B cell (primary cell): ENCODE results near the gene SRPX2. TPM values are rescaled to one million over a fixed set of nuclear protein-coding genes. Genes with fewer than 3 reads are reported as not detected.
"Not testable (repeated sequence)": the region's sequence is repeated elsewhere in the genome, so short reads cannot be mapped to it uniquely, and the experiment has no call there.

Experiments
- ATAC-seq: fragments of 200-7000 bp; cut with Tn5 transposase; one replicate; pipeline ENCODE4 v1.10.0; 2021; ENCODE audit warnings: low read depth, mild to moderate bottlenecking, moderate number of reproducible peaks, moderate library complexity
- CTCF ChIA-PET: fragments of 350-600 bp; sonication (Branson Sonifier 250); formaldehyde crosslinking; loops from one replicate; lab custom pipeline; 2021; ENCODE audit warnings: antibody characterized with exemption, inconsistent platforms; lab: Charles Lee
- POLR2A ChIA-PET: fragments of 350-600 bp; sonication (Branson Sonifier 250); formaldehyde crosslinking; loops from one replicate; lab custom pipeline; 2021; ENCODE audit warnings: antibody characterized with exemption; lab: Charles Lee
- DNase-seq: peaks from one replicate; pipeline ENCODE4 v3.0.0; 2013
- H2AFZ ChIP-seq: 2 replicates; pipeline ENCODE4 v1.6.1; 2012; ENCODE audit warnings: mild to moderate bottlenecking, low read depth, low read length; ENCODE audit not compliant: insufficient read depth, poor library complexity, severe bottlenecking
- H3K27ac ChIP-seq, 2 donors: 1 replicate in 1 of 2; 2 replicates in 1 of 2; pipeline ENCODE4 v1.5.1; 2012 to 2013; ENCODE audit warnings: low read length in 2 of 2, mild to moderate bottlenecking in 2 of 2, moderate library complexity in 1 of 2
- H3K27me3 ChIP-seq, 4 experiments: fragments of 200-600 bp in 1 of 4; sonication (generic) in 1 of 4; replicated peaks in 1 of 4; 1 replicate in 2 of 4; 2 replicates in 2 of 4; pipeline versions ENCODE4 v1.6.1 to v1.7.0; 2013 to 2016; ENCODE audit warnings: low read length in 3 of 4, mild to moderate bottlenecking in 2 of 4, mixed read lengths in 1 of 4, moderate library complexity in 1 of 4; ENCODE audit not compliant: insufficient read depth in 4 of 4, control insufficient read depth in 3 of 4; ENCODE audit errors: control extremely low read depth in 1 of 4
- H3K36me3 ChIP-seq, 2 experiments: replicated peaks in 1 of 2; 1 replicate in 1 of 2; 2 replicates in 1 of 2; pipeline versions ENCODE4 v1.6.1 to v1.7.1; 2013; ENCODE audit warnings: low read length in 1 of 2; ENCODE audit not compliant: insufficient read depth in 2 of 2, control insufficient read depth in 1 of 2; ENCODE audit errors: control extremely low read depth in 1 of 2, extremely low read depth in 1 of 2
- H3K4me1 ChIP-seq, 2 donors: fragments of 200-600 bp in 1 of 2; sonication (generic) in 1 of 2; 1 replicate in 1 of 2; 2 replicates in 1 of 2; pipeline versions ENCODE4 v1.5.1 to v1.6.1; 2013 to 2017; ENCODE audit warnings: low read length in 2 of 2; ENCODE audit not compliant: control insufficient read depth in 2 of 2, insufficient read depth in 2 of 2
- H3K4me2 ChIP-seq: replicated peaks from 2 replicates; pipeline ENCODE3; 2012; ENCODE audit warnings: mild to moderate bottlenecking, low read depth, low read length; ENCODE audit not compliant: poor library complexity, severe bottlenecking
- H3K4me3 ChIP-seq, 5 experiments: fragments of 200-600 bp in 1 of 5; sonication (generic) in 1 of 5; 1 replicate in 3 of 5; 2 replicates in 2 of 5; pipeline versions ENCODE4 v1.5.1 to v1.7.0; 2011 to 2016; ENCODE audit warnings: low read length in 4 of 5, mild to moderate bottlenecking in 4 of 5, low read depth in 2 of 5, control low read depth in 1 of 5, moderate library complexity in 1 of 5; ENCODE audit not compliant: insufficient read depth in 1 of 5; ENCODE audit errors: control extremely low read depth in 1 of 5, extremely low read depth in 1 of 5
- H3K79me2 ChIP-seq: fragments of 200-600 bp; sonication (generic); one replicate; pipeline ENCODE4 v1.6.0; 2016; ENCODE audit warnings: low read length; ENCODE audit not compliant: control insufficient read depth, insufficient read depth
- H3K9ac ChIP-seq: fragments of 200-600 bp; sonication (generic); 2 replicates; pipeline ENCODE4 v1.6.1; 2017; ENCODE audit warnings: mild to moderate bottlenecking, low read length, moderate library complexity
- H3K9me3 ChIP-seq, 3 donors: one replicate each; pipeline versions ENCODE4 v1.6.1 to v1.7.1; 2013; ENCODE audit warnings: low read length in 2 of 3; ENCODE audit not compliant: control insufficient read depth in 2 of 3, insufficient read depth in 1 of 3; ENCODE audit errors: control extremely low read depth in 1 of 3
- H4K20me1 ChIP-seq: 2 replicates; pipeline ENCODE4 v1.6.0; 2012; ENCODE audit warnings: mild to moderate bottlenecking, low read length; ENCODE audit not compliant: insufficient read depth, control insufficient read depth, poor library complexity, severe bottlenecking
- H3K27ac Mint-ChIP-seq: one replicate; pipeline ENCODE4 v1.8.0; 2021; ENCODE audit warnings: mixed read lengths
- H3K27me3 Mint-ChIP-seq: one replicate; pipeline ENCODE4 v1.8.0; 2021; ENCODE audit warnings: mixed read lengths
- H3K4me1 Mint-ChIP-seq: one replicate; pipeline ENCODE4 v1.8.0; 2021; ENCODE audit warnings: mixed read lengths
- H3K4me3 Mint-ChIP-seq: one replicate; pipeline ENCODE4 v1.8.0; 2021; ENCODE audit warnings: mixed read lengths
- H3K9me3 Mint-ChIP-seq: one replicate; pipeline ENCODE4 v1.8.0; 2022; ENCODE audit warnings: mixed read lengths; ENCODE audit not compliant: insufficient read depth
- CTCF ChIP-seq: fragments of 200-600 bp; IDR thresholded peaks from one replicate; pipeline ENCODE4 v1.8.0; 2022; ENCODE audit warnings: antibody characterized with exemption, mild to moderate bottlenecking
- EZH2 ChIP-seq: IDR thresholded peaks from 2 replicates; pipeline ENCODE4 v1.6.1; 2012; ENCODE audit warnings: borderline replicate concordance, low read depth, mild to moderate bottlenecking, moderate library complexity, low read length; ENCODE audit not compliant: insufficient read depth, poor library complexity, severe bottlenecking
- WGBS: methylation state at CpG from one replicate; pipeline ENCODE4 v1.1.5; 2013; ENCODE audit warnings: missing lambda C conversion rate; ENCODE audit not compliant: insufficient coverage; 5-methylcytosine and 5-hydroxymethylcytosine counted together
- intact Hi-C: fragments of 100-400 bp; cut with micrococcal nuclease; formaldehyde crosslinking; loops from one replicate; pipeline ENCODE4 v1.10.0; 2022
- polyA plus RNA-seq: library from polyadenylated mRNA; depleted of rRNA; stranded (reverse); fragments of >200 nt; gene quantifications from 2 replicates; pipeline ENCODE4 v1.2.3, GENCODE V29; 2012
- total RNA-seq, 2 donors: library from RNA; stranded (reverse); fragments of 120-200 nt in 1 of 2; gene quantifications; 1 replicate in 1 of 2; 2 replicates in 1 of 2; pipeline versions ENCODE4 v1.2.3 to v1.2.4, GENCODE V29; 2013 to 2022

Gene SRPX2
- total and polyA plus RNA-seq, 2 donors (not counting 1 experiment from before 2014, with no cell fraction given), result not detected

- CTCF ChIA-PET, result no interaction called here
- POLR2A ChIA-PET, result no interaction called here
Observed at GRCh38 chrX:100721328-100721727, 77.3 kb downstream of the SRPX2 start.

GRCh38 chrX:100724006-100724405, 80.0 kb downstream of the SRPX2 start:
- H3K79me2 ChIP-seq, CTCF ChIA-PET, H3K4me2 ChIP-seq, H3K27ac Mint-ChIP-seq, H4K20me1 ChIP-seq, H3K4me1 ChIP-seq, H3K27ac ChIP-seq, H3K4me1 Mint-ChIP-seq, H3K4me3 ChIP-seq, H3K9me3 Mint-ChIP-seq, H3K36me3 ChIP-seq, H3K4me3 Mint-ChIP-seq, ATAC-seq, H3K27me3 ChIP-seq, H3K27me3 Mint-ChIP-seq, H3K9me3 ChIP-seq, POLR2A ChIA-PET, H3K9ac ChIP-seq, H2AFZ ChIP-seq, DNase-seq, intact Hi-C loops: not testable (repeated sequence)
- WGBS, result no CpG with 5 or more reads among the region's 30 CpGs

More at GRCh38 chrX:100721328-100721727, 77.3 kb downstream of the SRPX2 start:
- H3K27me3 Mint-ChIP-seq, result peaks cover 4% of the 10 kb centered on the region
- H3K4me1 ChIP-seq, result no peaks in the 10 kb centered on the region
- no peaks in the 10 kb centered on the region for H3K9me3 Mint-ChIP-seq
- intact Hi-C loops, result no loop called here
- no peak overlapping the region for H3K4me3 Mint-ChIP-seq
- ATAC-seq, result no peak
- no peak overlapping the region for H2AFZ ChIP-seq
- no peaks in the 10 kb centered on the region for H3K36me3 ChIP-seq
- H3K4me1 Mint-ChIP-seq, result no peaks in the 10 kb centered on the region
- no peak overlapping the region for H3K4me2 ChIP-seq
- H3K27ac ChIP-seq, result no peak overlapping the region
- TF ChIP-seq CTCF, result no peak
- no peak for TF ChIP-seq EZH2
- no peaks in the 10 kb centered on the region for H4K20me1 ChIP-seq
- H3K4me3 ChIP-seq, result no peak overlapping the region
- H3K79me2 ChIP-seq, result no peaks in the 10 kb centered on the region
- H3K27ac Mint-ChIP-seq, result no peak overlapping the region
- H3K27me3 ChIP-seq, result peaks cover 0 to 3% (median 0%) of the 10 kb centered on the region in 4 experiments
- peaks cover 0 to 3% (median 0%) of the 10 kb centered on the region in 3 donors for H3K9me3 ChIP-seq
- H3K9ac ChIP-seq, result no peak overlapping the region
- no peak for DNase-seq

Other genes with a start within 250 kb of the SRPX2 start
- not detected in 2 replicates for gene PCDH19, start 233.9 kb upstream of the SRPX2 start, total RNA-seq
- not detected in 2 replicates for gene PCDH19, start 233.9 kb upstream of the SRPX2 start, polyA plus RNA-seq
- gene TNMD, start 59.3 kb upstream of the SRPX2 start, total RNA-seq, result not detected in 2 replicates
- gene TNMD, start 59.3 kb upstream of the SRPX2 start, polyA plus RNA-seq, result not detected in 2 replicates
- not detected in 2 replicates for gene TSPAN6, start 7.4 kb upstream of the SRPX2 start, total RNA-seq
- gene TSPAN6, start 7.4 kb upstream of the SRPX2 start, polyA plus RNA-seq, result 0.10 TPM in 2 replicates
- gene SYTL4, start 87.9 kb downstream of the SRPX2 start, total RNA-seq, result not detected in 2 replicates
- 0.13 and 0.16 TPM in 2 replicates for gene SYTL4, start 87.9 kb downstream of the SRPX2 start, polyA plus RNA-seq
- gene CSTF2, start 176.2 kb downstream of the SRPX2 start, total RNA-seq, result 14.6 and 16.4 TPM in 2 replicates
- gene CSTF2, start 176.2 kb downstream of the SRPX2 start, polyA plus RNA-seq, result 7.0 and 7.5 TPM in 2 replicates
- not detected in 2 replicates for gene NOX1, start 230.2 kb downstream of the SRPX2 start, total RNA-seq
- gene NOX1, start 230.2 kb downstream of the SRPX2 start, polyA plus RNA-seq, result 0.13 TPM in 1 of 2 replicates, not detected in the other